Liver (tissue), 10 donors: ENCODE measurements around the gene ABHD12B. TPM values are rescaled to one million over a fixed set of nuclear protein-coding genes. Genes with fewer than 3 reads are reported as not detected.

Source experiments
- DNase-seq: peaks from one replicate; pipeline ENCODE4 v3.0.0-alpha.2; 2017; ENCODE audit warnings: low spot score
- H3K27ac ChIP-seq, 2 donors: one replicate each; pipeline ENCODE4 v1.7.0; 2013; ENCODE audit warnings: inconsistent platforms in 2 of 2, low read length in 2 of 2, control low read depth in 1 of 2, low read depth in 1 of 2, mild to moderate bottlenecking in 1 of 2
- H3K27me3 ChIP-seq, 4 donors: one replicate each; pipeline versions ENCODE4 v1.6.1 to v1.7.0; 2013; ENCODE audit warnings: low read length in 3 of 4, inconsistent platforms in 1 of 4, mild to moderate bottlenecking in 1 of 4, moderate library complexity in 1 of 4; ENCODE audit not compliant: control insufficient read depth in 4 of 4, insufficient read depth in 4 of 4
- H3K36me3 ChIP-seq, 4 donors: one replicate each; pipeline versions ENCODE4 v1.6.1 to v1.7.0; 2013; ENCODE audit warnings: low read length in 3 of 4, mild to moderate bottlenecking in 3 of 4, low read depth in 1 of 4, moderate library complexity in 1 of 4; ENCODE audit not compliant: control insufficient read depth in 4 of 4, insufficient read depth in 3 of 4
- H3K4me1 ChIP-seq, 4 donors: one replicate each; pipeline versions ENCODE4 v1.6.1 to v1.7.0; 2013; ENCODE audit warnings: low read length in 3 of 4, mild to moderate bottlenecking in 3 of 4, moderate library complexity in 1 of 4; ENCODE audit not compliant: control insufficient read depth in 4 of 4, insufficient read depth in 4 of 4
- H3K4me3 ChIP-seq, 3 donors: one replicate each; pipeline versions ENCODE4 v1.6.1 to v1.7.0; 2013; ENCODE audit warnings: low read length in 3 of 3, control low read depth in 1 of 3, low read depth in 1 of 3, mild to moderate bottlenecking in 1 of 3
- H3K9ac ChIP-seq, 2 donors: one replicate each; pipeline ENCODE4 v1.7.0; 2013; ENCODE audit warnings: low read length in 2 of 2, mild to moderate bottlenecking in 2 of 2, moderate library complexity in 2 of 2, control low read depth in 1 of 2, low read depth in 1 of 2
- H3K9me3 ChIP-seq, 4 donors: one replicate each; pipeline versions ENCODE4 v1.6.1 to v1.7.0; 2013; ENCODE audit warnings: low read length in 3 of 4; ENCODE audit not compliant: control insufficient read depth in 4 of 4
- CTCF ChIP-seq: fragments of 150-350 bp; IDR thresholded peaks from 2 replicates; pipeline ENCODE4 v1.5.1; 2017; ENCODE audit warnings: improper control_type of control experiment, low read depth, low read length; ENCODE audit not compliant: missing input control
- JUND ChIP-seq, 2 donors: IDR thresholded peaks; 2 replicates each; pipeline ENCODE4 v1.6.1; 2016; ENCODE audit warnings: antibody characterized with exemption in 2 of 2
- NR2F2 ChIP-seq: IDR thresholded peaks from 2 replicates; pipeline ENCODE4 v1.6.1; 2016; ENCODE audit warnings: antibody characterized with exemption
- YY1 ChIP-seq: IDR thresholded peaks from 2 replicates; pipeline ENCODE4 v1.6.1; 2016; ENCODE audit warnings: antibody characterized with exemption, mild to moderate bottlenecking
- ZBTB33 ChIP-seq: IDR thresholded peaks from 2 replicates; pipeline ENCODE4 v1.6.1; 2016; ENCODE audit warnings: antibody characterized with exemption
- WGBS: extraction: QIAGEN DNeasy Blood & Tissue Kit; methylation state at CpG from one replicate; pipeline ENCODE4 v1.1.7; 2013; 5-methylcytosine and 5-hydroxymethylcytosine counted together
- polyA plus RNA-seq, 2 donors: library from polyadenylated mRNA; stranded (reverse) in 1 of 2; unstranded in 1 of 2; fragments of 200-250 nt in 1 of 2; fragments of >200 nt in 1 of 2; fragmentation: Nextera tagmentation in 1 of 2; extraction: Ambion mirVana in 1 of 2; gene quantifications; one replicate each; pipeline versions ENCODE4 v1.2.1 to v1.2.3, GENCODE V29; 2013 to 2015
- small RNA-seq: library from RNA; depleted of rRNA; stranded (forward); fragments of <200 nt; gene quantifications from one replicate; pipeline ENCODE3, GENCODE V24; 2014
- total RNA-seq, 2 donors: library from RNA; depleted of rRNA; stranded (reverse); fragments of >200 nt; gene quantifications; one replicate each; pipeline ENCODE4 v1.2.3, GENCODE V29; 2014
- donor health status: healthy.
- donor health status: healthy.
- donor health status: healthy.
- donor health status: healthy.
- donor health status: healthy.

ABHD12B gene
- total and polyA plus RNA-seq, 4 donors, result 0.09 to 0.58 TPM; not detected in 2

- no peak overlapping the region for H3K27ac ChIP-seq
- 93% methylated on average over 1 of the region's 1 CpG for WGBS
Measured at GRCh38 chr14:50953502-50953901, 81.6 kb downstream of the ABHD12B start.

More at GRCh38 chr14:50953502-50953901, 81.6 kb downstream of the ABHD12B start:
- no peaks in the 10 kb centered on the region for H3K36me3 ChIP-seq
- TF ChIP-seq JUND (IDR thresholded peaks at IDR 0.05) (no peak), CTCF (no peak), NR2F2 (no peak), YY1 (no peak), ZBTB33 (no peak)
- no peaks in the 10 kb centered on the region for H3K4me1 ChIP-seq
- no peaks in the 10 kb centered on the region for H3K27me3 ChIP-seq
- DNase-seq, result no peak
- no peaks in the 10 kb centered on the region for H3K9me3 ChIP-seq
- H3K9ac ChIP-seq, result no peak overlapping the region
- H3K4me3 ChIP-seq, result no peak overlapping the region

Small RNAs within 50 kb of the gene (small RNA-seq; reads per million reads assigned to genes)
- gene RF00593, result not detected

Other genes with a start within 250 kb of the ABHD12B start
- 10 to 100 TPM in 1 of 2 donors, 1 to 10 TPM in 1; 9.5 to 14.0 TPM for gene SAV1, start 203.7 kb upstream of the ABHD12B start, total RNA-seq
- gene SAV1, start 203.7 kb upstream of the ABHD12B start, polyA plus RNA-seq, result 1 to 10 TPM; 4.9 to 6.3 TPM
- 10 to 100 TPM in 1 of 2 donors, 1 to 10 TPM in 1; 6.0 to 11.1 TPM for gene NIN, start 40.9 kb upstream of the ABHD12B start, total RNA-seq
- gene NIN, start 40.9 kb upstream of the ABHD12B start, polyA plus RNA-seq, result 1 to 10 TPM; 1.7 to 2.1 TPM
- 100 to 1,000 TPM; 102 to 109 TPM for gene PYGL, start 72.4 kb downstream of the ABHD12B start, total RNA-seq
- 10 to 100 TPM; 53.0 to 70.9 TPM for gene PYGL, start 72.4 kb downstream of the ABHD12B start, polyA plus RNA-seq
- 1 to 10 TPM in 1 of 2 donors, under 1 TPM in 1; 0.14 to 1.6 TPM for gene TRIM9, start 223.1 kb downstream of the ABHD12B start, total RNA-seq
- gene TRIM9, start 223.1 kb downstream of the ABHD12B start, polyA plus RNA-seq, result under 1 TPM; 0.09 to 0.22 TPM